Ishikawa (cell line): ENCODE results near the gene PLXNB1.

Experiments
- EGR1 ChIP-seq: IDR thresholded peaks from 2 replicates; pipeline ENCODE4 v1.6.1; 2012
- EP300 ChIP-seq: IDR thresholded peaks from 2 replicates; pipeline ENCODE4 v1.6.1; 2012; ENCODE audit warnings: borderline replicate concordance
- FOXM1 ChIP-seq: IDR thresholded peaks from 2 replicates; pipeline ENCODE4 v1.6.1; 2012; ENCODE audit warnings: low read depth, borderline replicate concordance
- MAX ChIP-seq: IDR thresholded peaks from 2 replicates; pipeline ENCODE4 v1.6.1; 2012
- NFIC ChIP-seq: IDR thresholded peaks from 2 replicates; pipeline ENCODE4 v1.6.1; 2012
- RAD21 ChIP-seq: IDR thresholded peaks from 2 replicates; pipeline ENCODE4 v1.6.1; 2012; ENCODE audit warnings: low read depth
- REST ChIP-seq: IDR thresholded peaks from 2 replicates; pipeline ENCODE4 v1.6.1; 2012; ENCODE audit warnings: low read depth, mild to moderate bottlenecking
- TAF1 ChIP-seq: IDR thresholded peaks from 2 replicates; pipeline ENCODE4 v1.6.1; 2012; ENCODE audit warnings: low read depth, mild to moderate bottlenecking
- TCF12 ChIP-seq: IDR thresholded peaks from 2 replicates; pipeline ENCODE4 v1.6.1; 2012; ENCODE audit warnings: low read depth
- TEAD4 ChIP-seq: IDR thresholded peaks from 2 replicates; pipeline ENCODE4 v1.6.1; 2012
- USF1 ChIP-seq: IDR thresholded peaks from 2 replicates; pipeline ENCODE4 v1.6.1; 2012
- YY1 ChIP-seq: IDR thresholded peaks from 2 replicates; pipeline ENCODE4 v1.6.1; 2012; ENCODE audit warnings: low read depth
- ZBTB7A ChIP-seq: IDR thresholded peaks from 2 replicates; pipeline ENCODE4 v1.6.1; 2012; ENCODE audit warnings: low read depth

PLXNB1 gene

GRCh38 chr3:48434591-48435222 is 4.8 kb upstream of the PLXNB1 start:
- TF ChIP-seq TCF12: no peak
- TF ChIP-seq USF1: peak; percentile 92
- TF ChIP-seq NFIC: peak; percentile 55
- no peak for TF ChIP-seq TAF1
- TF ChIP-seq MAX: peak; percentile 74

- peak; percentile 96 for TF ChIP-seq TEAD4
- peak; percentile 65; the same call in 1 of the 2 replicates for TF ChIP-seq FOXM1
- peak; percentile 77 for TF ChIP-seq TCF12
- TF ChIP-seq EGR1: peak; percentile 61
- TF ChIP-seq MAX: peak; percentile 66
- peak; percentile 36 for TF ChIP-seq NFIC
- TF ChIP-seq USF1: peak; percentile 32; the same call in 1 of the 2 replicates
- TF ChIP-seq RAD21: peak; percentile 10; the same call in 1 of the 2 replicates
- TF ChIP-seq EP300: peak; percentile 59
- TF ChIP-seq REST: no peak
- no peak for TF ChIP-seq YY1
Observed at GRCh38 chr3:48433472-48434118, 3.7 kb upstream of the PLXNB1 start.

GRCh38 chr3:48432411-48433371 is 2.8 kb upstream of the PLXNB1 start:
- TF ChIP-seq REST: no peak
- no peak for TF ChIP-seq ZBTB7A
- TF ChIP-seq USF1: no peak
- no peak for TF ChIP-seq TCF12
- TF ChIP-seq NFIC: no peak

- TF ChIP-seq NFIC (no peak), TAF1 (no peak), YY1 (no peak), FOXM1 (no peak), TEAD4 (no peak), REST (no peak)
Observed at GRCh38 chr3:48431224-48432029, 1.5 kb upstream of the PLXNB1 start.
